K562 (cell line): ENCODE measurements around the gene PNMA6F. TPM values are rescaled to one million over a fixed set of nuclear protein-coding genes. Genes with fewer than 3 reads are reported as not detected.

Source experiments
- ATAC-seq: fragments of 200-7000 bp; cut with Tn5 transposase; 3 replicates; pipeline ENCODE4 v1.9.1; 2020; ENCODE audit warnings: moderate library complexity
- BruUV-seq: library from RNA; stranded (reverse); fragments of 400-500 nt; replicated peaks from 2 replicates; lab custom pipeline; 2021; lab: Mats Ljungman, UMichigan
- CTCF ChIA-PET: fragments of 300-600 bp; formaldehyde crosslinking; extraction: SDS; loops from one replicate; lab custom pipeline; 2021; ENCODE audit warnings: low intra/inter-chr PET ratio; lab: Yijun Ruan, JAX
- POLR2A ChIA-PET: fragments of 300-600, 350-650 bp; sonication (Branson Sonifier 250); formaldehyde crosslinking; extraction: SDS; loops from one replicate; lab custom pipeline; 2021; ENCODE audit warnings: antibody characterized with exemption, inconsistent platforms; lab: Yijun Ruan, JAX
- DNase-seq, 4 experiments: peaks; one replicate each; pipeline versions ENCODE4 v3.0.0 to v3.0.0-alpha.2; 2011 to 2018; ENCODE audit warnings: low spot score in 3 of 4, mixed read lengths in 3 of 4; ENCODE audit errors: extremely low read depth in 1 of 4
- FAIRE-seq: peaks from 2 replicates; lab custom pipeline; 2011; peaks lifted over from hg19 to GRCh38; lab: Jason Lieb, UNC
- H2AFZ ChIP-seq: 2 replicates; pipeline ENCODE4 v1.6.0; 2011; ENCODE audit warnings: low read depth, low read length, control low read depth, inconsistent platforms
- H3K27ac ChIP-seq: fragments of 200-600 bp; 3 replicates; pipeline ENCODE4 v1.8.0; 2011; ENCODE audit warnings: low read depth, mild to moderate bottlenecking, control low read depth, inconsistent platforms, low read length, moderate library complexity, mixed read lengths; ENCODE audit errors: extremely low read depth
- H3K27me3 ChIP-seq, 2 experiments: fragments of 300-600 bp in 1 of 2; 2 replicates in 1 of 2; 3 replicates in 1 of 2; pipeline versions ENCODE4 v1.6.0 to v1.8.0; 2011; ENCODE audit warnings: inconsistent platforms in 2 of 2, low read length in 2 of 2, mild to moderate bottlenecking in 1 of 2, mixed read lengths in 1 of 2, moderate library complexity in 1 of 2; ENCODE audit not compliant: control insufficient read depth in 2 of 2, insufficient read depth in 2 of 2
- H3K36me3 ChIP-seq: fragments of 300-600 bp; 3 replicates; pipeline ENCODE4 v1.8.0; 2011; ENCODE audit warnings: mild to moderate bottlenecking, low read length, inconsistent platforms; ENCODE audit not compliant: control insufficient read depth, insufficient read depth
- H3K4me1 ChIP-seq, 2 experiments: fragments of 200-600 bp in 1 of 2; replicated peaks in 1 of 2; 2 replicates in 1 of 2; 3 replicates in 1 of 2; pipeline versions ENCODE4 v1.5.1 to v1.8.0; 2011; ENCODE audit warnings: inconsistent platforms in 2 of 2, low read length in 2 of 2, mild to moderate bottlenecking in 1 of 2, mixed read lengths in 1 of 2, moderate library complexity in 1 of 2; ENCODE audit not compliant: control insufficient read depth in 2 of 2, insufficient read depth in 2 of 2
- H3K4me2 ChIP-seq: 2 replicates; pipeline ENCODE4 v1.6.1; 2011; ENCODE audit warnings: low read length, control low read depth, inconsistent platforms, mixed read lengths; ENCODE audit not compliant: insufficient read depth
- H3K4me3 ChIP-seq: fragments of 200-600 bp; sonication (generic), shearing (Covaris generic); 2 replicates; pipeline ENCODE4 v1.5.1; 2016; ENCODE audit warnings: control low read depth, inconsistent platforms
- H3K79me2 ChIP-seq: fragments of 200-600 bp; 3 replicates; pipeline ENCODE4 v1.8.0; 2011; ENCODE audit warnings: low read length, inconsistent platforms; ENCODE audit not compliant: control insufficient read depth, insufficient read depth
- H3K9ac ChIP-seq, 2 experiments: 2 replicates each; pipeline versions ENCODE4 v1.6.0 to v1.6.1; 2011; ENCODE audit warnings: low read depth in 2 of 2, low read length in 2 of 2, control low read depth in 1 of 2, inconsistent platforms in 1 of 2, mild to moderate bottlenecking in 1 of 2, mixed read lengths in 1 of 2; ENCODE audit not compliant: insufficient read depth in 1 of 2
- H3K9me1 ChIP-seq: one replicate; pipeline ENCODE4 v1.6.0; 2011; ENCODE audit warnings: inconsistent platforms, mild to moderate bottlenecking, low read length, moderate library complexity; ENCODE audit not compliant: control insufficient read depth, insufficient read depth
- H3K9me3 ChIP-seq: replicated peaks from 2 replicates; pipeline ENCODE4 v1.5.1; 2011; ENCODE audit warnings: low read depth, low read length, inconsistent platforms; ENCODE audit not compliant: control insufficient read depth, insufficient read depth
- H4K20me1 ChIP-seq: replicated peaks from 2 replicates; pipeline ENCODE4 v1.6.1; 2011; ENCODE audit warnings: low read length, inconsistent platforms, mixed read lengths; ENCODE audit not compliant: control insufficient read depth, insufficient read depth
- ATF1 ChIP-seq, 2 experiments: fragments of 450-650 bp in 1 of 2; IDR thresholded peaks; 2 replicates each; pipeline ENCODE4 v1.6.1; 2016; ENCODE audit warnings: missing compliant biosample characterization in 1 of 2, missing genetic modification characterization in 1 of 2
- DDX20 ChIP-seq: fragments of 450-650 bp; IDR thresholded peaks from 2 replicates; pipeline ENCODE4 v1.6.1; 2016; ENCODE audit warnings: missing genetic modification characterization, low read depth, mild to moderate bottlenecking, missing compliant biosample characterization, moderate library complexity
- ERF ChIP-seq: fragments of 450-650 bp; formaldehyde crosslinking; IDR thresholded peaks from 2 replicates; pipeline ENCODE4 v1.4.0; 2020; ENCODE audit warnings: mild to moderate bottlenecking, mixed read lengths
- ETS2 ChIP-seq: IDR thresholded peaks from 2 replicates; pipeline ENCODE4 v1.6.1; 2016; ENCODE audit warnings: borderline replicate concordance, missing genetic modification characterization, mild to moderate bottlenecking, moderate library complexity, missing compliant biosample characterization; ENCODE audit not compliant: poor library complexity, severe bottlenecking
- FOXP1 ChIP-seq: sonication (generic); formaldehyde crosslinking; IDR thresholded peaks from 2 replicates; pipeline ENCODE4 v1.8.0; 2022; ENCODE audit warnings: mild to moderate bottlenecking, missing genetic modification reagents
- HNRNPL ChIP-seq: fragments of 200-400 bp; formaldehyde crosslinking; IDR thresholded peaks from 2 replicates; pipeline ENCODE4 v1.6.1; 2017; ENCODE audit warnings: low read depth, mild to moderate bottlenecking, low read length
- MTA3 ChIP-seq: fragments of 450-650 bp; formaldehyde crosslinking; IDR thresholded peaks from 2 replicates; pipeline ENCODE4 v1.6.1; 2017; ENCODE audit warnings: mild to moderate bottlenecking, borderline replicate concordance
- MTF1 ChIP-seq: fragments of 250-450 bp; sonication (Bioruptor Pico); IDR thresholded peaks from 2 replicates; pipeline ENCODE4 v1.9.0; 2021; ENCODE audit warnings: moderate library complexity, mild to moderate bottlenecking, inconsistent platforms, borderline replicate concordance
- MYC ChIP-seq, 2 experiments: fragments of 250-450 bp in 1 of 2; sonication (Bioruptor Pico) in 1 of 2; IDR thresholded peaks; 2 replicates each; pipeline versions ENCODE4 v1.5.1 to v1.6.1; 2012 to 2021; ENCODE audit warnings: low read depth in 2 of 2, borderline replicate concordance in 1 of 2, improper control_type of control experiment in 1 of 2, low read length in 1 of 2, mild to moderate bottlenecking in 1 of 2, moderate library complexity in 1 of 2
- PCBP1 ChIP-seq: fragments of 200-400 bp; formaldehyde crosslinking; IDR thresholded peaks from 2 replicates; pipeline ENCODE4 v1.6.1; 2018; ENCODE audit warnings: mild to moderate bottlenecking, low read depth, low read length; ENCODE audit not compliant: poor library complexity, severe bottlenecking
- SMARCE1 ChIP-seq: fragments of 450-650 bp; IDR thresholded peaks from 2 replicates; pipeline ENCODE4 v1.7.1; 2016; ENCODE audit warnings: mild to moderate bottlenecking
- ZKSCAN3 ChIP-seq: fragments of 250-450 bp; sonication (Bioruptor Pico); IDR thresholded peaks from 2 replicates; pipeline ENCODE4 v1.4.0; 2020
- ZNF124 ChIP-seq: sonication (generic); formaldehyde crosslinking; IDR thresholded peaks from 2 replicates; pipeline ENCODE4 v1.8.1; 2022; ENCODE audit warnings: missing genetic modification reagents
- ZNF318 ChIP-seq, 2 experiments: fragments of 450-650 bp; IDR thresholded peaks; 2 replicates each; pipeline ENCODE4 v1.6.1; 2016; ENCODE audit warnings: mild to moderate bottlenecking in 2 of 2, borderline replicate concordance in 1 of 2, low read depth in 1 of 2, moderate library complexity in 1 of 2
- ZNF75A ChIP-seq: fragments of 450-650 bp; formaldehyde crosslinking; IDR thresholded peaks from 2 replicates; pipeline ENCODE4 v1.4.0; 2020; ENCODE audit warnings: mild to moderate bottlenecking
- WGBS: fragments of 100-300 bp; shearing (Covaris generic); methylation state at CpG from one replicate; pipeline ENCODE4 v1.1.6; 2016; ENCODE audit warnings: low coverage, mixed read lengths; ENCODE audit not compliant: insufficient coverage; ENCODE audit errors: missing lambda C conversion rate; 5-methylcytosine and 5-hydroxymethylcytosine counted together
- in situ Hi-C: fragments of 300-500 bp; cut with MboI; formaldehyde crosslinking; loops from 4 replicates; pipeline ENCODE4 v1.15.0; 2018; ENCODE audit warnings: inconsistent platforms, mixed read lengths
- intact Hi-C: fragments of 100-400 bp; cut with micrococcal nuclease; formaldehyde crosslinking; loops from 2 replicates; pipeline ENCODE4 v1.14.2; 2022
- polyA plus RNA-seq, 8 experiments: library from polyadenylated mRNA; depleted of rRNA in 4 of 8; stranded (reverse) in 5 of 8; unstranded in 3 of 8; fragments of >200 nt; fragmentation: Nextera tagmentation in 2 of 8; fragmentation: Illumina TruSeq in 1 of 8; extraction: Ambion mirVana in 2 of 8; extraction: Trizol in 1 of 8; gene quantifications; 2 replicates each; pipeline versions ENCODE4 v1.2.1 to v1.2.3, GENCODE V29; 2011 to 2014; ENCODE audit warnings: inconsistent platforms in 1 of 8, missing spikeins in 1 of 8
- total RNA-seq, 7 experiments: library from RNA; depleted of rRNA in 6 of 7; stranded (reverse); fragments of >200 nt in 6 of 7; fragmentation: Illumina TruSeq in 2 of 7; extraction: Trizol in 2 of 7; gene quantifications; 2 replicates each; pipeline versions ENCODE4 v1.2.1 to v1.2.3, GENCODE V29; 2011 to 2021; ENCODE audit warnings: low replicate concordance in 1 of 7

The PNMA6F gene
- total and polyA plus RNA-seq, 9 of the 15 experiments (the other 6 are each of a cell fraction or from before 2014, with no cell fraction given): not detected

GRCh38 chrX:153317306-153317705 lies 4.3 kb downstream of the PNMA6F start:
- Histone ChIP-seq H4K20me1 (no peaks in the 10 kb centered on the region), H3K4me1 (peaks cover 0 to 16% of the 10 kb centered on the region in 2 experiments; a peak in 2 of 5 replicates), H3K9me3 (no peaks in the 10 kb centered on the region), H3K4me2 (no peak overlapping the region), H3K4me3 (no peak overlapping the region), H2AFZ (no peak overlapping the region), H3K9me1 (no peaks in the 10 kb centered on the region), H3K9ac (no peak overlapping the region), H3K27ac (no peak overlapping the region), H3K79me2 (no peaks in the 10 kb centered on the region), H3K36me3 (no peaks in the 10 kb centered on the region), H3K27me3 (no peaks in the 10 kb centered on the region; a peak in 1 of 5 replicates)
- FAIRE-seq (no peak), DNase-seq (no peak), ATAC-seq (no peak)
- intact Hi-C loops: loop anchor here (5.0 kb wide), 1 partner anchor 255 kb away; no protein-coding TSS in a partner anchor
- 35% methylated on average over 7 of the region's 8 CpGs for WGBS
- no TSS peak for BruUV-seq
- ChIA-PET POLR2A (no interaction called here), CTCF (no interaction called here)
- in situ Hi-C loops: loop anchor here (10.0 kb wide), 1 partner anchor 333 kb away; no protein-coding TSS in a partner anchor
- TF ChIP-seq MYC (IDR thresholded peaks at IDR 0.05; ENCODE audit: low read depth, low read length) (no peak), MYC (CRISPR knock-in tag; IDR thresholded peaks at IDR 0.05; ENCODE audit: borderline replicate concordance, low read depth) (no peak), SMARCE1 (no peak), DDX20 (tag) (no peak), FOXP1 (no peak), HNRNPL (no peak), ZNF318 (IDR thresholded peaks at IDR 0.05; ENCODE audit: borderline replicate concordance in 1 of 2, low read depth in 1 of 2) (no peak), PCBP1 (no peak), MTF1 (CRISPR knock-in tag) (no peak), ZKSCAN3 (CRISPR knock-in tag) (no peak), ATF1 (CRISPR knock-in tag; IDR thresholded peaks at IDR 0.05) (no peak), ATF1 (tag; IDR thresholded peaks at IDR 0.05) (no peak), ETS2 (tag) (no peak), MTA3 (no peak), ERF (CRISPR knock-in tag) (no peak), ZNF124 (CRISPR knock-in tag) (no peak), ZNF75A (CRISPR knock-in tag) (no peak)
